Liver (tissue), 9 donors: ENCODE measurements around the gene EVL. TPM values are rescaled to one million over a fixed set of nuclear protein-coding genes. Genes with fewer than 3 reads are reported as not detected.
A peak's percentile ranks its signal among the peaks of the same experiment; 100 is the strongest.

Experiments used
- DNase-seq: peaks from one replicate; pipeline ENCODE4 v3.0.0-alpha.2; 2017; ENCODE audit warnings: low spot score
- H3K27ac ChIP-seq, 2 donors: one replicate each; pipeline ENCODE4 v1.7.0; 2013; ENCODE audit warnings: inconsistent platforms in 2 of 2, low read length in 2 of 2, control low read depth in 1 of 2, low read depth in 1 of 2, mild to moderate bottlenecking in 1 of 2
- H3K27me3 ChIP-seq, 4 donors: one replicate each; pipeline versions ENCODE4 v1.6.1 to v1.7.0; 2013; ENCODE audit warnings: low read length in 3 of 4, inconsistent platforms in 1 of 4, mild to moderate bottlenecking in 1 of 4, moderate library complexity in 1 of 4; ENCODE audit not compliant: control insufficient read depth in 4 of 4, insufficient read depth in 4 of 4
- H3K36me3 ChIP-seq, 4 donors: one replicate each; pipeline versions ENCODE4 v1.6.1 to v1.7.0; 2013; ENCODE audit warnings: low read length in 3 of 4, mild to moderate bottlenecking in 3 of 4, low read depth in 1 of 4, moderate library complexity in 1 of 4; ENCODE audit not compliant: control insufficient read depth in 4 of 4, insufficient read depth in 3 of 4
- H3K4me1 ChIP-seq, 4 donors: one replicate each; pipeline versions ENCODE4 v1.6.1 to v1.7.0; 2013; ENCODE audit warnings: low read length in 3 of 4, mild to moderate bottlenecking in 3 of 4, moderate library complexity in 1 of 4; ENCODE audit not compliant: control insufficient read depth in 4 of 4, insufficient read depth in 4 of 4
- H3K4me3 ChIP-seq, 3 donors: one replicate each; pipeline versions ENCODE4 v1.6.1 to v1.7.0; 2013; ENCODE audit warnings: low read length in 3 of 3, control low read depth in 1 of 3, low read depth in 1 of 3, mild to moderate bottlenecking in 1 of 3
- H3K9ac ChIP-seq, 2 donors: one replicate each; pipeline ENCODE4 v1.7.0; 2013; ENCODE audit warnings: low read length in 2 of 2, mild to moderate bottlenecking in 2 of 2, moderate library complexity in 2 of 2, control low read depth in 1 of 2, low read depth in 1 of 2
- H3K9me3 ChIP-seq, 4 donors: one replicate each; pipeline versions ENCODE4 v1.6.1 to v1.7.0; 2013; ENCODE audit warnings: low read length in 3 of 4; ENCODE audit not compliant: control insufficient read depth in 4 of 4
- EGR1 ChIP-seq, 2 donors: IDR thresholded peaks; 2 replicates each; pipeline ENCODE4 v1.6.1; 2016 to 2018; ENCODE audit warnings: antibody characterized with exemption in 2 of 2, low read depth in 2 of 2
- FOXA1 ChIP-seq: IDR thresholded peaks from 2 replicates; pipeline ENCODE4 v1.6.1; 2016; ENCODE audit warnings: antibody characterized with exemption
- FOXA2 ChIP-seq: IDR thresholded peaks from 2 replicates; pipeline ENCODE4 v1.6.1; 2016; ENCODE audit warnings: antibody characterized with exemption
- HNF4A ChIP-seq, 2 donors: conservative IDR thresholded peaks; 2 replicates each; pipeline ENCODE4 v1.6.1; 2016; ENCODE audit warnings: antibody characterized with exemption in 2 of 2, mild to moderate bottlenecking in 2 of 2
- HNF4G ChIP-seq: IDR thresholded peaks from 2 replicates; pipeline ENCODE4 v1.6.1; 2016; ENCODE audit warnings: antibody characterized with exemption
- JUND ChIP-seq, 2 donors: IDR thresholded peaks; 2 replicates each; pipeline ENCODE4 v1.6.1; 2016; ENCODE audit warnings: antibody characterized with exemption in 2 of 2
- NR2F2 ChIP-seq: IDR thresholded peaks from 2 replicates; pipeline ENCODE4 v1.6.1; 2016; ENCODE audit warnings: antibody characterized with exemption
- RAD21 ChIP-seq, 2 donors: IDR thresholded peaks; 2 replicates each; pipeline ENCODE4 v1.6.1; 2016; ENCODE audit warnings: antibody characterized with exemption in 2 of 2, mild to moderate bottlenecking in 2 of 2
- RXRA ChIP-seq, 2 donors: IDR thresholded peaks; 2 replicates each; pipeline ENCODE4 v1.6.1; 2017 to 2018; ENCODE audit warnings: antibody characterized with exemption in 2 of 2, mild to moderate bottlenecking in 1 of 2
- SP1 ChIP-seq: IDR thresholded peaks from 2 replicates; pipeline ENCODE4 v1.6.1; 2018; ENCODE audit warnings: antibody characterized with exemption, mild to moderate bottlenecking
- TAF1 ChIP-seq: conservative IDR thresholded peaks from 2 replicates; pipeline ENCODE4 v1.6.1; 2016; ENCODE audit warnings: antibody characterized with exemption, mild to moderate bottlenecking
- YY1 ChIP-seq: IDR thresholded peaks from 2 replicates; pipeline ENCODE4 v1.6.1; 2016; ENCODE audit warnings: antibody characterized with exemption, mild to moderate bottlenecking
- WGBS: extraction: QIAGEN DNeasy Blood & Tissue Kit; methylation state at CpG from one replicate; pipeline ENCODE4 v1.1.7; 2013; 5-methylcytosine and 5-hydroxymethylcytosine counted together
- polyA plus RNA-seq, 2 donors: library from polyadenylated mRNA; stranded (reverse) in 1 of 2; unstranded in 1 of 2; fragments of 200-250 nt in 1 of 2; fragments of >200 nt in 1 of 2; fragmentation: Nextera tagmentation in 1 of 2; extraction: Ambion mirVana in 1 of 2; gene quantifications; one replicate each; pipeline versions ENCODE4 v1.2.1 to v1.2.3, GENCODE V29; 2013 to 2015
- total RNA-seq, 2 donors: library from RNA; depleted of rRNA; stranded (reverse); fragments of >200 nt; gene quantifications; one replicate each; pipeline ENCODE4 v1.2.3, GENCODE V29; 2014
- TF ChIP-seq, protein P1 (sequence below): IDR thresholded peaks from 2 replicates; pipeline ENCODE4 v1.6.1; 2016; ENCODE audit warnings: antibody characterized with exemption
- TF ChIP-seq, protein P2 (sequence below): IDR thresholded peaks from 2 replicates; pipeline ENCODE4 v1.6.1; 2016; ENCODE audit warnings: antibody characterized with exemption
- donor health status: healthy.
- donor health status: healthy.
- donor health status: healthy.
- donor health status: healthy.
- donor health status: healthy.

Gene EVL
- total and polyA plus RNA-seq, 4 donors, result 11.3 to 85.9 (median 33.9) TPM

DNA sequence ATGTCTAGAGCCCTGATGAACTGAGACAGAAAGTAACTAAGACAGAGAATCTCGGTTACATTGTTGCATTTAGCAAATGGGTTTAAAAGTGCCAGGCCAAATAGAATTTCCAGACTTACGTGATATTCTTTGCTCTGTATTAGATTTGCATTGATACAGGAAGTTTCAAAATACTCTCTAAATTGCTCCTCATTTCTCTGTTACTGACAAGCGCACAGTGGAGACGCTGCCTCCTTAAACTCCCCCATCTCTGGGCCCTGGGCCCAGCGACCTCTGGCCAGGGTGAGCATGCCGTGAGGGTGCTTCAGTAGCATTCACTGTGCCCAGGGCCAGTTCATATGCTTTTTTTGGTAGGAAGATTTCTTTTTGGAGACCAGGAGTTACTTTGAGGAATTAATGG lies 22.9 kb upstream of the EVL start:
- Histone ChIP-seq H3K4me1 (peaks cover 7 to 34% (median 28%) of the 10 kb centered on the region in 4 donors), H3K36me3 (no peaks in the 10 kb centered on the region), H3K27me3 (no peaks in the 10 kb centered on the region), H3K27ac (peak overlapping the region in 1 of 2 donors; percentile 37), H3K9ac (no peak overlapping the region), H3K9me3 (no peaks in the 10 kb centered on the region), H3K4me3 (no peak overlapping the region)
- peak in 1 of 2 donors; percentile 7 for TF ChIP-seq RAD21 (IDR thresholded peaks at IDR 0.05)
- peak; percentile 22 for TF ChIP-seq SP1
- TF ChIP-seq HNF4A (conservative IDR thresholded peaks at IDR 0.05), result peak; percentile 56 to 80
- TF ChIP-seq RXRA (IDR thresholded peaks at IDR 0.05), result peak; percentile 64 to 70
- TF ChIP-seq, protein P1, sequence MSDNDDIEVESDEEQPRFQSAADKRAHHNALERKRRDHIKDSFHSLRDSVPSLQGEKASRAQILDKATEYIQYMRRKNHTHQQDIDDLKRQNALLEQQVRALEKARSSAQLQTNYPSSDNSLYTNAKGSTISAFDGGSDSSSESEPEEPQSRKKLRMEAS, result peak; percentile 24
- TF ChIP-seq YY1, result peak; percentile 30
- TF ChIP-seq JUND (IDR thresholded peaks at IDR 0.05), result no peak
- no peak for TF ChIP-seq EGR1 (IDR thresholded peaks at IDR 0.05; ENCODE audit: low read depth in 2 of 2)
- WGBS, result 34% methylated on average over 6 of the region's 6 CpGs
- DNase-seq, result no peak

DNA sequence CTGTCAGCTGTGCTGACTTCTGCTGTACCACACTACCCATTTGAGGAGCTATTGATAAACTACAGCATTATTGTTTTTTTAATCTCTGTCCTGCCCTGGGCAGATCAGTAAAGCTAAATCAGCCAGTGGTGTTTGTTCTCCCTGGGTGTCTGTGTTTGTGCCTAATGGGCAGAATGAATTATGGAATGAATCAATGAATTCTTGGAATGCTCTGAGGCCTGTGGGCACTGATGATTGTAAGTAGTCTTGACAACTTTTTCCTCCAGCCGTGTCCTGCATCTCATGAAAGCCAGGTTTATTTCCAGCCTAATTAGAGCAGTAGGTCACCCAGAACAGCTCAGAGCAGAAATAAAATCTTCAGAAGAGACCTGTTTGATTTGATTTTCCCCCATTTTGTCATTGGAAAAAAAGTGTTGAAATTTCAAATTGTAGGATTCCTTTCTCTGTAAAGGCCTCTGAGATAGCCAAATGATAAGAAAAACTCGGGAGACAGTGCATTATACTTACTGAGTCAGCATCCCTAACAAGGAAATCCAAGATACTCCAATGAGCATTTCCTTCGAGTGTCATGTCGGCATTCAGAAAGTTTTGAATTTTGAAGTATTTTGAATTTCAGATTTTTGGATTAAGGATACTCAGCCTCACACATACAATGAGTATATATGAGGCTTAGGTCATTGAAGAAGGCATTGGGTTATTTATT lies 19.4 kb upstream of the EVL start:
- Histone ChIP-seq H3K27ac (no peak overlapping the region), H3K4me1 (peaks cover 4 to 32% (median 19%) of the 10 kb centered on the region in 4 donors), H3K9ac (no peak overlapping the region), H3K4me3 (no peak overlapping the region), H3K27me3 (no peaks in the 10 kb centered on the region), H3K36me3 (no peaks in the 10 kb centered on the region), H3K9me3 (no peaks in the 10 kb centered on the region)
- WGBS, result 77% methylated on average over 4 of the region's 4 CpGs
- TF ChIP-seq TAF1, result no peak
- TF ChIP-seq EGR1 (IDR thresholded peaks at IDR 0.05; ENCODE audit: low read depth in 2 of 2), result no peak
- TF ChIP-seq YY1, result no peak
- no peak for TF ChIP-seq FOXA2
- no peak for TF ChIP-seq NR2F2
- TF ChIP-seq, protein P2, sequence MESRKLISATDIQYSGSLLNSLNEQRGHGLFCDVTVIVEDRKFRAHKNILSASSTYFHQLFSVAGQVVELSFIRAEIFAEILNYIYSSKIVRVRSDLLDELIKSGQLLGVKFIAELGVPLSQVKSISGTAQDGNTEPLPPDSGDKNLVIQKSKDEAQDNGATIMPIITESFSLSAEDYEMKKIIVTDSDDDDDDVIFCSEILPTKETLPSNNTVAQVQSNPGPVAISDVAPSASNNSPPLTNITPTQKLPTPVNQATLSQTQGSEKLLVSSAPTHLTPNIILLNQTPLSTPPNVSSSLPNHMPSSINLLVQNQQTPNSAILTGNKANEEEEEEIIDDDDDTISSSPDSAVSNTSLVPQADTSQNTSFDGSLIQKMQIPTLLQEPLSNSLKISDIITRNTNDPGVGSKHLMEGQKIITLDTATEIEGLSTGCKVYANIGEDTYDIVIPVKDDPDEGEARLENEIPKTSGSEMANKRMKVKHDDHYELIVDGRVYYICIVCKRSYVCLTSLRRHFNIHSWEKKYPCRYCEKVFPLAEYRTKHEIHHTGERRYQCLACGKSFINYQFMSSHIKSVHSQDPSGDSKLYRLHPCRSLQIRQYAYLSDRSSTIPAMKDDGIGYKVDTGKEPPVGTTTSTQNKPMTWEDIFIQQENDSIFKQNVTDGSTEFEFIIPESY, result no peak
- TF ChIP-seq JUND (IDR thresholded peaks at IDR 0.05), result no peak
- TF ChIP-seq HNF4G, result no peak
- no peak for DNase-seq

DNA sequence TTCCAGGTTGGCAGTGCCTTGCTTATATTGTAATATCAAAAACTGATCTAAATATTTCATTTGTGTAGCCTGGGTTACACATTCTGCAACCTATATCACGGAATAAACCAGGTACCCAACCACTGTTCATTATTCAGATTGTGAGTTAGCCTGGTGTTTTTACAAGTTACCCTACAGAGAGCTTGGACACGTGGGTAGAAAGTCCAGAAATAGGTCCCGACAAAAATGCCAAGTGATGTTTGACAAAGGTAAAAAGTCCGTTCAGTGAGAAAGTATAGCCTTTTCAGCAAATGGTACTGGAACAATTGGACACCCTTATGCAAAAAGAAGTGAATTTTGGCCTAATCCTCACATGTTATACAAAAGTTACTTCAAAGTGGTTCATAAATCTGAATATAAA lies 17.6 kb upstream of the EVL start:
- no peak overlapping the region for H3K27ac ChIP-seq
- TF ChIP-seq HNF4G, result no peak
- peak in 1 of 2 donors; percentile 48 for TF ChIP-seq HNF4A (conservative IDR thresholded peaks at IDR 0.05)
- no peak for TF ChIP-seq FOXA1
- no peaks in the 10 kb centered on the region for H3K27me3 ChIP-seq
- H3K9ac ChIP-seq, result no peak overlapping the region
- no peaks in the 10 kb centered on the region for H3K36me3 ChIP-seq
- DNase-seq, result no peak
- no peak overlapping the region for H3K4me3 ChIP-seq
- H3K4me1 ChIP-seq, result peaks cover 2 to 15% (median 7%) of the 10 kb centered on the region in 4 donors
- no peaks in the 10 kb centered on the region for H3K9me3 ChIP-seq
- WGBS, result 53% methylated on average over 4 of the region's 4 CpGs
